Coronary artery (tissue), 2 donors: ENCODE results near the gene UGGT2.
A peak's percentile ranks its signal among the peaks of the same experiment; 100 is the strongest.

Experiments used
- DNase-seq: peaks from one replicate; pipeline ENCODE4 v3.0.0-alpha.2; 2017; ENCODE audit warnings: low spot score
- H3K27ac ChIP-seq, 2 donors: fragments of 200-600 bp; sonication (generic); one replicate each; pipeline ENCODE4 v1.5.1; 2016 to 2019
- H3K4me3 ChIP-seq: fragments of 200-600 bp; sonication (generic); 2 replicates; pipeline ENCODE4 v1.5.1; 2016; ENCODE audit warnings: mild to moderate bottlenecking, moderate library complexity
- CTCF ChIP-seq: fragments of 200-600 bp; sonication (generic); IDR thresholded peaks from one replicate; pipeline ENCODE4 v1.5.1; 2019; ENCODE audit warnings: antibody characterized with exemption

Gene UGGT2

DNA sequence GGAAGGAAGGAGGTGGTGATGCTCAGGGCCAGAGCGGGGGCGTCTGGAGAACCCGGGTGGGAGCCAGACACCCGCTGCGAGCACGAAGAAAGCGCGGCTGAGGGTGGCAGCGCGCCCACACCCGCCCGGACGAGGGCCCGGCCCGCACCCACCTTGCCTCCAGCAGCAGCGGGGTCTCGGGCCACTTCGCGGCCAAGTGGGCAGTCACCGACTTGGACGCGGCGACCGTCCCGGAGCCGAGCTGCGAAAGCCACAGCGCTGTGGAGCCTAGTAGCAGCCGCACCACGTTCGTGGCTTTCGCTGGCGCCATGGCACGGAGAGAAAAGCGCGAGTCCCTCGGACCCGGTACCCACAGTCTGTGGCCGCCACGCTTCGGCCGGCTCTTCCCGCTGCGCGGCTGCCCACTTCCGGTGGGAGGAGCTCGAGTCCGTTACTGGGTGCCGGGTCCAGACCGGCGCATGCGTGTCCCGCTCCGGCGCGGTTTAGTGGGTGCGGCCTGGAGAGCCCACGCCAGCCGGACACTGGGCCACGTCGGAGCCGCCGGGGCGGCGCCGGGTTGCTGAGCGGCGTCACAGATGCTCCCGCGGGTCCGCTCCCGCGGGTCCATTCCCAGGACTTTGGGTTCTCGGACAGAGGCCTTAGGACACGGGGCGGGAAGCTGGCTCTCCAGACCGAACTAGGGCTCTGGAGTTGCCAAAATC, at the start of gene UGGT2:
UGGT2 (minus strand) TSS at position 399 of the 701 bp plus-strand sequence; CDS start at position 310, 89 bp downstream.
- DNase-seq: peak; percentile 97
- TF ChIP-seq CTCF: no peak
- peak within 1 kb of the TSS; percentile 91 for H3K4me3 ChIP-seq
- H3K27ac ChIP-seq: peak within 1 kb of the TSS; percentile 86 to 92

- no peak for DNase-seq
- no peak for TF ChIP-seq CTCF
- H3K4me3 ChIP-seq: no peak overlapping the region
Measured at GRCh38 chr13:96100457-96101220, 47.4 kb upstream of the UGGT2 start.

DNA sequence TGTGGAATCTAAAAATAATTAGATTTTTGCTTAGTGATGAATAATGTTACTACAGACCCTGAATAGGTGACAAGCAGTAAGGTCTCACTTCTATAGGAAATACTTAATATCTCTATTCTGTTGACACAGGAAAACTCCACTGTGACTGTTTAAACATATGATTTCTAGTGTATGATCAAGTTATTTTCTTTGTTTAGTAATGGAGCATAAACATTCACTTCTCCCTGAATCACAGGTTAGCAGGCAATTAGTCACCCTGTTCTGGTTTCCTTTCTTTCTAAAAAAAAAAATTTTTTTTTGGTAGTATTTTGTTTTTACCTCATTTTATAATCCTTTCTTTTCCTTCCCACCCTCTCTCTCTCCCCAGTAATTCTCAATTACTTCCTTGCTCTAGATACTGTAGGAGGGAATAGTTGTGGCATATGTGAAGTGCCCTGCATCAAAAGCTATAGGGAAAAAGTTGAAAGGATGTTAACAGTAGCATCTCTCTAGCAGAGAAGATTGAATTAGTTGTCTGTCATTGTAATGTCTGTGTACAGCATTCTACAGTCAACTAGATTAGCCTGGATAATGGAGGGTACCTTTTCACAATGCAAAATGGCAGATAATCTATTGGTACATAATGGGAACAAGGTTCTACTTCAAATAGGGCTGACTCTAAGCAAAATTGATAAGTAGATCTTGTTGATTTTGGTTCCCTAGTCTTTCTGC, 40.2 kb upstream of the UGGT2 start:
- H3K4me3 ChIP-seq: no peak overlapping the region
- DNase-seq: no peak

More at GRCh38 chr13:96100457-96101220, 47.4 kb upstream of the UGGT2 start:
- no peak overlapping the region for H3K27ac ChIP-seq

DNA sequence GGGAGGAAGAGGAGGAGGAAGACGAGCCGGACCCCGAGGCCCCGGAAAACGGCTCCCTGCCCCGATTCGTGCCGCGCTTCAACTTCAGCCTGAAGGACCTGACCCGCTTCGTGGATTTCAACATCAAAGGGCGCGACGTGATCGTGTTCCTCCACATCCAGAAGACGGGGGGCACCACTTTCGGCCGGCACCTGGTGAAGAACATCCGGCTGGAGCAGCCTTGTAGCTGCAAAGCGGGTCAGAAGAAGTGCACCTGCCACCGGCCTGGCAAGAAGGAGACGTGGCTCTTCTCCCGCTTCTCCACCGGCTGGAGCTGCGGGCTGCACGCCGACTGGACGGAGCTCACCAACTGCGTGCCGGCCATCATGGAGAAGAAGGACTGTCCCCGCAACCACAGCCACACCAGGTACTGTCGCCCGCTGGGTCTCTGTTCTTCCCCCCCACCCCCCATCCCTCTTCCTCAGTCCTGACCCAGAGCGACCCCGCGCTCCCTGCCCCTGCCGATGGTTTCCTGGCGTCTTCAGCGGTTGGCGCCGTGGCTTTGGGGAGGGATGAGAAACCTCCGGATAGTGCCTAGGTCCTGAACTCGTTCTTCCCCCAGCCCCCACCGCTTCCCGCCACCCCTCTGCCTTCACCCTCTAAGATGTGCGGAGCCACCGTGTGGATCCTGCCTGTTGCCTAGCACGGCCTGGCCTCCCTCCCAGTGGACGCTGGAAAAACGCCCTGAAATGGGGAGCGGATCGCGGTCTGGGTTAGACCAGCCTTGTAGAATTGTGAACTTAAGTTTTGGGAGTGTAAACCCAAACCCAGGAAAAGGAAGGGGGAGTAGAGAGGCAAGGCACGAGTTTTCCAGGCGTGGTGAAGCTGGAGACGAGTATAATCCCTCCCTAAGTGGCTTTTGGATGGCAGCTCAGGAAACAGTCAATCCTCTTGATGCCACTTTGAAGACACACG, 38.2 kb upstream of the UGGT2 start:
- TF ChIP-seq CTCF: no peak
- DNase-seq: no peak
- peak overlapping the region; percentile 70 for H3K4me3 ChIP-seq

More for the DNA sequence above, 40.2 kb upstream of the UGGT2 start:
- no peak overlapping the region for H3K27ac ChIP-seq
- no peak for TF ChIP-seq CTCF

DNA sequence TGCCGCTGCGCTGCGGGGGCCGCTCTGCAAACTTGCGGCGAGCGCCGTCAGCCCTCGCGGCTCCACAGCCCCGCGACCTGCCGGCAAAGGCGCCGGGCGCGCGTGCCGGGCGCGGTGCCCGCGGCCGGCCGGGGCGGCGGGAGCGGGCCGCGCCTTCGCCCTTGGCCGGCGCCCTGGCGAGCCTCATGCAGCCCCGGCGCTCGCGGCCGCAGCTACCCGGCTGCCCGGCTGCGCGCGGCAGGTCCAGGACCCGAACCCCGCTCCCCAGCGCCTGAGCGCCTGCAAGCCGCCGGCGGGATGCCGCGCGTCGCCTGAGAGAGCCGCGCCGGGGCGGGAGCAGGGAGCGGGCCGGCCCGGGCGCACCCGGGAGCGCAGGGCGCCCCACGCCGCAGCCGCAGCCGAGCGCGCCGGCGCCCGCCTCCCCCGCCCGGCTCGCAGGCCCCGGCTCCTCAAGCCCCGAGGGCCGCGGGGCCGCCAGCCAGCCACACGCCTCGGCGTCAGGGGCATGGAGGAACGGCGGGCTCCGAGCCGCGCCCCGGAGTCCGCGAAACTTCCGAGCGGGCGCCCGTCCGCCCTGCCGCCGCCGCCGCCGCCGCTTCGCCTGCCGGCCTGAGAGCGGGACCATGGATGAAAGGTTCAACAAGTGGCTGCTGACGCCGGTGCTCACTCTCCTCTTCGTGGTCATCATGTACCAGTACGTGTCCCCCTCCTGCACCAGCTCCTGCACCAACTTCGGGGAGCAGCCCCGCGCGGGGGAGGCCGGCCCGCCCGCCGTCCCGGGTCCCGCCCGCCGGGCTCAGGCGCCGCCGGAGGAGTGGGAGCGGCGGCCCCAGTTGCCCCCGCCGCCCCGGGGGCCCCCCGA, 37.3 kb upstream of the UGGT2 start:
- DNase-seq: no peak
- H3K27ac ChIP-seq: no peak overlapping the region
- no peak for TF ChIP-seq CTCF
- H3K4me3 ChIP-seq: peak overlapping the region; percentile 70

More for the DNA sequence above, 38.2 kb upstream of the UGGT2 start:
- no peak overlapping the region for H3K27ac ChIP-seq
